Esophagus muscularis mucosa (tissue), 4 donors: ENCODE data around the gene ATP5MG.

ENCODE experiments used
- CTCF ChIP-seq, 3 experiments: fragments of 200-600 bp in 2 of 3; fragments of 450-650 bp in 1 of 3; sonication (generic) in 2 of 3; IDR thresholded peaks; one replicate each; pipeline ENCODE4 v1.5.1; 2017 to 2019; ENCODE audit warnings: antibody characterized with exemption in 3 of 3, mild to moderate bottlenecking in 2 of 3, moderate library complexity in 1 of 3
- EP300 ChIP-seq: sonication (generic); formaldehyde crosslinking; IDR thresholded peaks from one replicate; pipeline ENCODE4 v1.6.1; 2017; ENCODE audit warnings: antibody characterized with exemption
- POLR2A ChIP-seq: fragments of 450-650 bp; IDR thresholded peaks from one replicate; pipeline ENCODE4 v1.6.1; 2017; ENCODE audit warnings: antibody characterized with exemption, moderate library complexity, mild to moderate bottlenecking, low read depth

- TF ChIP-seq CTCF (IDR thresholded peaks at IDR 0.05) (no peak), EP300 (no peak), POLR2A (no peak)
Measured at GRCh38 chr11:118398791-118399559, 2.4 kb upstream of the ATP5MG start.
